HepG2 (cell line): ENCODE results near the gene GLG1. TPM values are rescaled to one million over a fixed set of nuclear protein-coding genes. Genes with fewer than 3 reads are reported as not detected.

ENCODE experiments used
- NAIF1 ChIP-seq: sonication (generic); formaldehyde crosslinking; IDR thresholded peaks from 2 replicates; pipeline ENCODE4 v1.5.0; 2020; ENCODE audit warnings: mild to moderate bottlenecking, missing genetic modification reagents, borderline replicate concordance
- RORA ChIP-seq: sonication (generic); formaldehyde crosslinking; IDR thresholded peaks from 2 replicates; pipeline ENCODE4 v1.5.0; 2020; ENCODE audit warnings: mild to moderate bottlenecking, missing genetic modification reagents, moderate library complexity
- STAT5B ChIP-seq: sonication (generic); formaldehyde crosslinking; IDR thresholded peaks from 2 replicates; pipeline ENCODE4 v1.4.0; 2020; ENCODE audit warnings: missing genetic modification reagents
- ZEB1 ChIP-seq: IDR thresholded peaks from 2 replicates; pipeline ENCODE4 v1.6.1; 2012; ENCODE audit warnings: mild to moderate bottlenecking, low read depth, inconsistent platforms; ENCODE audit not compliant: insufficient replicate concordance
- ZNF232 ChIP-seq: sonication (generic); formaldehyde crosslinking; IDR thresholded peaks from 2 replicates; pipeline ENCODE4 v1.4.0; 2020; ENCODE audit warnings: missing genetic modification reagents, borderline replicate concordance
- ZNF33B ChIP-seq: sonication (generic); formaldehyde crosslinking; IDR thresholded peaks from 2 replicates; pipeline ENCODE4 v1.5.1; 2020; ENCODE audit warnings: mild to moderate bottlenecking, missing genetic modification reagents
- ZNF34 ChIP-seq: sonication (generic); formaldehyde crosslinking; IDR thresholded peaks from 2 replicates; pipeline ENCODE4 v1.4.0; 2020; ENCODE audit warnings: mild to moderate bottlenecking, missing genetic modification reagents, borderline replicate concordance
- ZNF44 ChIP-seq: sonication (generic); formaldehyde crosslinking; IDR thresholded peaks from 2 replicates; pipeline ENCODE4 v1.5.1; 2020; ENCODE audit warnings: mild to moderate bottlenecking, missing genetic modification reagents
- ZNF546 ChIP-seq: sonication (generic); formaldehyde crosslinking; conservative IDR thresholded peaks from 2 replicates; pipeline ENCODE4 v1.8.1; 2023; ENCODE audit warnings: mild to moderate bottlenecking, missing genetic modification reagents
- polyA plus RNA-seq, 8 experiments: library from polyadenylated mRNA; depleted of rRNA in 3 of 8; stranded (reverse) in 7 of 8; unstranded in 1 of 8; fragments of >200 nt; fragmentation: Illumina TruSeq in 4 of 8; extraction: Trizol in 4 of 8; gene quantifications; 2 replicates each; pipeline versions ENCODE4 v1.2.1 to v1.2.3, GENCODE V29; 2011 to 2016; ENCODE audit warnings: low read depth in 4 of 8, missing spikeins in 1 of 8, mixed read lengths in 1 of 8; ENCODE audit not compliant: insufficient read depth in 1 of 8
- total RNA-seq, 5 experiments: library from RNA; depleted of rRNA; stranded (reverse); fragments of >200 nt; fragmentation: Illumina TruSeq; extraction: Trizol; gene quantifications; 2 replicates each; pipeline ENCODE4 v1.2.3, GENCODE V29; 2016; ENCODE audit warnings: low read depth in 1 of 5
- TF ChIP-seq, protein P1 (sequence below): sonication (generic); formaldehyde crosslinking; IDR thresholded peaks from 2 replicates; pipeline ENCODE4 v1.4.0; 2020; ENCODE audit warnings: missing genetic modification reagents
- TF ChIP-seq, protein P2 (sequence below): sonication (generic); formaldehyde crosslinking; IDR thresholded peaks from 2 replicates; pipeline ENCODE4 v1.4.0; 2020; ENCODE audit warnings: missing genetic modification reagents, mild to moderate bottlenecking, borderline replicate concordance
- TF ChIP-seq, protein P3 (sequence below): sonication (generic); formaldehyde crosslinking; conservative IDR thresholded peaks from 2 replicates; pipeline ENCODE4 v1.4.0; 2020; ENCODE audit warnings: mild to moderate bottlenecking, missing genetic modification reagents, moderate library complexity
- TF ChIP-seq, protein P4 (sequence below): sonication (generic); formaldehyde crosslinking; IDR thresholded peaks from 2 replicates; pipeline ENCODE4 v1.5.1; 2020; ENCODE audit warnings: missing genetic modification reagents, mild to moderate bottlenecking, borderline replicate concordance

GLG1 gene
- total and polyA plus RNA-seq, 2 of the 13 experiments (the other 11 are each of a cell fraction or from before 2014, with no cell fraction given), result 87.7 to 141 TPM

DNA sequence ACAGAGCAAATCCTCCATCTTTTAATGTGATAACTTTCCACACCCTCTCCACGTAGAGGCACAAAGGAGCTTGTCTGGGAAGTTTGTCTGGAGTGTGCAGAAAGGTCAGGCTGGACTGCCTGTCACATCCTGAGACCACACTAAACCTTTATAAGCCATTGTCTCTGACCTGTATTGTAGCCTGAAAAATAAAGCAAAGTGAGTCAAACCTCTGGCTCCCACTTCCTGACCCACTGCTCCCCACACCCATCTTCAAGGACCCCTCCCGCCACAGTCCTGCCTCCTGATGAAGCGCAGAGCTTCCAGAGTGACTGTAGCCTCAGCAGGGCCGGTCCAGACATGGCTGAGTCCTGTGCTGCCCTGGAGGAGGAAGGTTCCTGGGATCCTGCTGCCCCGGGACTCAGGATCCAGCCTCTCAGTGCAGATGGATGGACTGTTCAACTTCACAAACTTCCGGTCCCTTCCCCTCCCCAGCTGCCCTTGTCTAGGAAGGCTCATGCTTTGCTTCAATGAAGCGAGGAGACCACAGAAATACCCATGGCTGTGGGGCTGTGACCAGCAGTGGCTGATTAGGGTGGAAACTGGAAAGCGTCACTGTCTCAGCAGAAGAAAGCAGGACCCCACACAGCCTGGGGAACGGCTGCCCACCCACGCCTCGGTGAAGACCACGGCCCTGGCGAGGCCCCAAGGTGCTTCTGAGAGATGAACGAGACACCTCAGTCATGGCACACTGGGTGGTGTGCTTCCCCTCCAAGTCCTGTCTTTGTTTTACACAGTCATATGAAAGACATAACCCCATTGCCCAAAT, 154.8 kb downstream of the GLG1 start (continued):
- TF ChIP-seq, protein P1, sequence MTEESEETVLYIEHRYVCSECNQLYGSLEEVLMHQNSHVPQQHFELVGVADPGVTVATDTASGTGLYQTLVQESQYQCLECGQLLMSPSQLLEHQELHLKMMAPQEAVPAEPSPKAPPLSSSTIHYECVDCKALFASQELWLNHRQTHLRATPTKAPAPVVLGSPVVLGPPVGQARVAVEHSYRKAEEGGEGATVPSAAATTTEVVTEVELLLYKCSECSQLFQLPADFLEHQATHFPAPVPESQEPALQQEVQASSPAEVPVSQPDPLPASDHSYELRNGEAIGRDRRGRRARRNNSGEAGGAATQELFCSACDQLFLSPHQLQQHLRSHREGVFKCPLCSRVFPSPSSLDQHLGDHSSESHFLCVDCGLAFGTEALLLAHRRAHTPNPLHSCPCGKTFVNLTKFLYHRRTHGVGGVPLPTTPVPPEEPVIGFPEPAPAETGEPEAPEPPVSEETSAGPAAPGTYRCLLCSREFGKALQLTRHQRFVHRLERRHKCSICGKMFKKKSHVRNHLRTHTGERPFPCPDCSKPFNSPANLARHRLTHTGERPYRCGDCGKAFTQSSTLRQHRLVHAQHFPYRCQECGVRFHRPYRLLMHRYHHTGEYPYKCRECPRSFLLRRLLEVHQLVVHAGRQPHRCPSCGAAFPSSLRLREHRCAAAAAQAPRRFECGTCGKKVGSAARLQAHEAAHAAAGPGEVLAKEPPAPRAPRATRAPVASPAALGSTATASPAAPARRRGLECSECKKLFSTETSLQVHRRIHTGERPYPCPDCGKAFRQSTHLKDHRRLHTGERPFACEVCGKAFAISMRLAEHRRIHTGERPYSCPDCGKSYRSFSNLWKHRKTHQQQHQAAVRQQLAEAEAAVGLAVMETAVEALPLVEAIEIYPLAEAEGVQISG, result no peak
- TF ChIP-seq ZNF546, result no peak
- TF ChIP-seq, protein P2, sequence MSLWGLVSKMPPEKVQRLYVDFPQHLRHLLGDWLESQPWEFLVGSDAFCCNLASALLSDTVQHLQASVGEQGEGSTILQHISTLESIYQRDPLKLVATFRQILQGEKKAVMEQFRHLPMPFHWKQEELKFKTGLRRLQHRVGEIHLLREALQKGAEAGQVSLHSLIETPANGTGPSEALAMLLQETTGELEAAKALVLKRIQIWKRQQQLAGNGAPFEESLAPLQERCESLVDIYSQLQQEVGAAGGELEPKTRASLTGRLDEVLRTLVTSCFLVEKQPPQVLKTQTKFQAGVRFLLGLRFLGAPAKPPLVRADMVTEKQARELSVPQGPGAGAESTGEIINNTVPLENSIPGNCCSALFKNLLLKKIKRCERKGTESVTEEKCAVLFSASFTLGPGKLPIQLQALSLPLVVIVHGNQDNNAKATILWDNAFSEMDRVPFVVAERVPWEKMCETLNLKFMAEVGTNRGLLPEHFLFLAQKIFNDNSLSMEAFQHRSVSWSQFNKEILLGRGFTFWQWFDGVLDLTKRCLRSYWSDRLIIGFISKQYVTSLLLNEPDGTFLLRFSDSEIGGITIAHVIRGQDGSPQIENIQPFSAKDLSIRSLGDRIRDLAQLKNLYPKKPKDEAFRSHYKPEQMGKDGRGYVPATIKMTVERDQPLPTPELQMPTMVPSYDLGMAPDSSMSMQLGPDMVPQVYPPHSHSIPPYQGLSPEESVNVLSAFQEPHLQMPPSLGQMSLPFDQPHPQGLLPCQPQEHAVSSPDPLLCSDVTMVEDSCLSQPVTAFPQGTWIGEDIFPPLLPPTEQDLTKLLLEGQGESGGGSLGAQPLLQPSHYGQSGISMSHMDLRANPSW (CRISPR knock-in tag), result no peak
- no peak for TF ChIP-seq ZNF34
- TF ChIP-seq ZNF44 (CRISPR knock-in tag), result no peak
- TF ChIP-seq RORA (CRISPR knock-in tag), result no peak
- TF ChIP-seq ZNF33B (CRISPR knock-in tag), result no peak
- TF ChIP-seq, protein P3, sequence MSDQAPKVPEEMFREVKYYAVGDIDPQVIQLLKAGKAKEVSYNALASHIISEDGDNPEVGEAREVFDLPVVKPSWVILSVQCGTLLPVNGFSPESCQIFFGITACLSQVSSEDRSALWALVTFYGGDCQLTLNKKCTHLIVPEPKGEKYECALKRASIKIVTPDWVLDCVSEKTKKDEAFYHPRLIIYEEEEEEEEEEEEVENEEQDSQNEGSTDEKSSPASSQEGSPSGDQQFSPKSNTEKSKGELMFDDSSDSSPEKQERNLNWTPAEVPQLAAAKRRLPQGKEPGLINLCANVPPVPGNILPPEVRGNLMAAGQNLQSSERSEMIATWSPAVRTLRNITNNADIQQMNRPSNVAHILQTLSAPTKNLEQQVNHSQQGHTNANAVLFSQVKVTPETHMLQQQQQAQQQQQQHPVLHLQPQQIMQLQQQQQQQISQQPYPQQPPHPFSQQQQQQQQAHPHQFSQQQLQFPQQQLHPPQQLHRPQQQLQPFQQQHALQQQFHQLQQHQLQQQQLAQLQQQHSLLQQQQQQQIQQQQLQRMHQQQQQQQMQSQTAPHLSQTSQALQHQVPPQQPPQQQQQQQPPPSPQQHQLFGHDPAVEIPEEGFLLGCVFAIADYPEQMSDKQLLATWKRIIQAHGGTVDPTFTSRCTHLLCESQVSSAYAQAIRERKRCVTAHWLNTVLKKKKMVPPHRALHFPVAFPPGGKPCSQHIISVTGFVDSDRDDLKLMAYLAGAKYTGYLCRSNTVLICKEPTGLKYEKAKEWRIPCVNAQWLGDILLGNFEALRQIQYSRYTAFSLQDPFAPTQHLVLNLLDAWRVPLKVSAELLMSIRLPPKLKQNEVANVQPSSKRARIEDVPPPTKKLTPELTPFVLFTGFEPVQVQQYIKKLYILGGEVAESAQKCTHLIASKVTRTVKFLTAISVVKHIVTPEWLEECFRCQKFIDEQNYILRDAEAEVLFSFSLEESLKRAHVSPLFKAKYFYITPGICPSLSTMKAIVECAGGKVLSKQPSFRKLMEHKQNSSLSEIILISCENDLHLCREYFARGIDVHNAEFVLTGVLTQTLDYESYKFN, result no peak
- TF ChIP-seq, protein P4, sequence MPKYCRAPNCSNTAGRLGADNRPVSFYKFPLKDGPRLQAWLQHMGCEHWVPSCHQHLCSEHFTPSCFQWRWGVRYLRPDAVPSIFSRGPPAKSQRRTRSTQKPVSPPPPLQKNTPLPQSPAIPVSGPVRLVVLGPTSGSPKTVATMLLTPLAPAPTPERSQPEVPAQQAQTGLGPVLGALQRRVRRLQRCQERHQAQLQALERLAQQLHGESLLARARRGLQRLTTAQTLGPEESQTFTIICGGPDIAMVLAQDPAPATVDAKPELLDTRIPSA (CRISPR knock-in tag), result no peak
- no peak for TF ChIP-seq ZNF232 (CRISPR knock-in tag)
- TF ChIP-seq ZEB1, result no peak
- TF ChIP-seq STAT5B, result no peak
- no peak for TF ChIP-seq NAIF1 (CRISPR knock-in tag)
